GM20000 (cell line): ENCODE results near the gene TTC32.

Experiments used
- DNase-seq: peaks from one replicate; pipeline ENCODE4 v3.0.0; 2012; ENCODE audit warnings: low spot score
- CTCF ChIP-seq: IDR thresholded peaks from 2 replicates; pipeline ENCODE4 v1.5.1; 2012; ENCODE audit warnings: mild to moderate bottlenecking, control low read depth; ENCODE audit errors: extremely low read depth, missing control alignments

The TTC32 gene

GRCh38 chr2:19914266-19914975, 12.6 kb upstream of the TTC32 start:
- TF ChIP-seq CTCF: no peak
- no peak for DNase-seq

DNA sequence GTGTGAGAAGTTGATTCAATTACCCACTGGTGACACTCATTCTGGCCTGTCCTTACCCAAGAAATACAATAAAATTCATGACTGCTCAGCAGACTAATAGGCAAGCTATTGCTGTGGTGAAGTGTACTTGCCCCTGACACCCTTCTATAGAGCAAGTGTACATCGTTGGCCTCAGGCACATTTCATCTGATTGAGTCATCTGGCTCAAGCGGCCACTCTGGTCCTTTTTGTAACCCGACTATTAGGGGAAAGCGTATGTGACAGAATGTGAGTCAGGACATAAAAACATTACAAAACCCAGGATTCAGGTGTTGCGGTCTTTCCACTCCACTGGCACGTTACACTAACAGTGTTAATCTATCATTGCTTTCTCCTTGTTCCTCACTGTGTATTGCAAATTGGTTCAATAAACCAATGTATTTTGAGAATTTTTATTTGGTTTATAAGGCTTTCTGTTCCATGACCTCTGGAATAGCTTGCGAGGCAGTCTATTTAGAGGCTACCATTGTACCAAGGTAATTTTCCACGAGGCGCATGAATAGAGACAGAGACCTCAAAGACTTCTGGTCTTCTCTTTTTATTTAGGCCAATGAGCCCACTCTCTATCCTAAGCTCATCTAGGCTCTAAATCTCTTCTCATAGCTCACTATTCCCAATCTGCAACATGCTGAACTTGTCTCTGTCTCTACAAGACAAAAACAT, 10.2 kb upstream of the TTC32 start:
- no peak for TF ChIP-seq CTCF
- DNase-seq: no peak

- DNase-seq: no peak
These were observed 495 bp upstream of the TTC32 start for GRCh38 chr2:19902216-19902740.

DNA sequence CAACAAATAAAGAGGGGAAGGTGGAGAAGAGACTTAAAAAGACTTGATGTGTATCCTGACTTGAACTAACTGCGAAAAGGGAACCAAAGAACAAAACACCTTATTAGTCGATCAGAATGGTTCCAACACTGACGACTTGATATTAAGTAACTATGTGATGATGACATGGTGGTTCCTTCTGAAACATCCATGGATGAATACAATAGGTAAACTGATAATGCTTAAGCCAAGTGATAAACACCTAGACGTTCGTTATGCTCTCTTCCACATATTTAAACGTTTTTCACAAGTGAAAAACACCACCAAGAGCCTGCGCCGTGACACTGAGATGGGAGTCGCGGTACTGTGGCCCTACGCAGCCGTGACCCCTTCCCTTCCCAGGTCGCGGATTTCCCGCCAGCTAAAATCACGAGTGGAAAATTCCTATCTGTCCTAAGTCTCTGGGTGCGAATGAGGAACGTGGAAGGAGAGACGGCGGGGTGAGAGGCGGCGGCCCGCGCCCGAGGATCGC, 797 bp downstream of the TTC32 start:
- DNase-seq: no peak
- no peak for TF ChIP-seq CTCF

More at GRCh38 chr2:19902216-19902740, 495 bp upstream of the TTC32 start:
- TF ChIP-seq CTCF: no peak

DNA sequence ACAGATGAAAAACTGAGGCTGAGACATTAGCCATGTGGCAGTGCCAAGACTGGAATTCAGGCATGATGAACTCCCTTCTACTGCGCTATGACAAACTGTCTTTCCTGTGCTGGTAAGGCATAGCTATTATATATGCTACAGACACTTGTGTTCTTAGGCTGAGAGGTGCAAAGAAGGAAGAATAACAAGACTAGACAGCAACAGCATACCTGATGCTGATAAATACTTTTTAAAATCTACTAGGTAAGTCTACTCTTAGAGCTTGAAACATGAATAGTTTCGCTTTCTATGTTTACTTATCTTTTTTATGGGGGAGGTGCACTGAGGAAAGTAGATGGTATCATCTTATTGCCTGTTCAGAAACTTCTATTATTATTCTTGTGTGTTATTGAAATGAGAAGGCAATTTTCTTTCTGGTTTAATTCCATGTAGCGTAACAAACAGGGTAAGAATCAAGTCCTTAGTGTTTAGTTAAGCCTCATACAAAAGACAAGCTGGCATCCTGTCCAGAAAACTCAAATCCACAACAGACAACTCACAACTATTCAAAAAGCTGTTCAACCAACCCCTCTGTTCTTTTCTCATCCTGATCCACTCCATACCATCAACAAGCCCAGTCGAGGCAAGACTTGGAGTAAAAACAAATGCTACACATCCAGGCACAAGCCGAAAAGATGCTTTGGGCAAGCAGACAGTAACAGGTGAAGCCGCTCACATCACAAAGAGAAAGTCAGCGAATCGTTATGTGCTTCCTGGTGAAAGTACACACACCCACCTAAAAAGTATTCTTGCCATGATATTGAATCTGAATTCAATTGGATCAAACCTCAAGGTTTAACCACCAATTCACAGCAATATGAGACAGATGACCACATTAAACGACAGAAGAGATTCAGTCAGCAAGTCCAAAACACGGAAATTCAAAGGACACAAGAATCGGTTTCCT, 1.5 kb downstream of the TTC32 start:
- TF ChIP-seq CTCF: no peak
- no peak for DNase-seq

DNA sequence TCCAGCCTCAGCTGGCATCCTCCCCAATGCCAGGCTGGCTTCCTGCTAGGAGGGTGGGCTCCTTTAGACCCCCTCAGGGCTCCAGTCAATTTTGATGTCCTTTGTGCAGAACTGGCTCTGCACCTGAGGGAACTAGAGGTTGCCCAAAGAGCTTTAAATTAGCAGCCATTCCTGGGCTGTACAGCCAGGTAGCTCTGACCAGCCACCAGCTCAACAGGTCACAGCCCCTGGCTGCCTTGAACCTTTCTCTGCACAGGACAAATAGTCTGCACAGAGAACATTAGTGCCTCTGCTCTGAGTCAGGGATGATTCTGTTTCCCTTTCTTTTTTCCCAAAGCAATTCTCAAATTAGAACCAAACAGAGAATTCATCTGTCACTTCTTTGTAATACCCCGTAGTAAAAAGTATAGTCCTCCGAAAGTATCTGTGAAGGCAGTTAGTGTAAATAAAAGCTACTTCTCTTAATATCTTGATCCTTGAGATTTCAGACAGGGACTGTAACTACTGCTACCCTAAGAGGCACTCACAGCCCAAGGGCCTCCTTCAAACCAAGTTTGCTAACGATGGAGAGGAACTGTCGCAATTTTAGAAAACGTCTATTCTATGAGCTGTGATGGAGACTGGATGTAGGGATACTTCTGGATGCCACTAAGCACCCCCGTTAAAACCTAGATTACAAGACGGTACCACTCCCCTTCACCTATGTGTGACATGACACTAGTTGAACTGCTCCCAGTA, 3.0 kb downstream of the TTC32 start:
- DNase-seq: no peak
- TF ChIP-seq CTCF: no peak
